Stimulated activated CD8-positive, alpha-beta memory T cell treated with anti-CD3 and anti-CD28 coated beads, Interleukin-12 subunit alpha, Interleukin-12 subunit beta, amount 100 ng/mL, for 24 hours (primary cell): ENCODE measurements around the gene C9orf43.
"Not testable (repeated sequence)": the region's sequence is repeated elsewhere in the genome, so short reads cannot be mapped to it uniquely, and the experiment has no call there.

Experiments used
- DNase-seq: peaks from one replicate; pipeline ENCODE4 v3.0.0-alpha.2; 2020; ENCODE audit errors: extremely low read depth

The C9orf43 gene

GRCh38 chr9:113410207-113410864, at the start of gene C9orf43, which contains the start of gene POLE3:
Gene C9orf43 (plus strand): TSS chr9:113410747. CDS start chr9:113413494, 2,747 bp downstream.
Gene POLE3 (minus strand): TSS chr9:113410675. CDS start chr9:113410293, 382 bp downstream.
- peak; percentile 85 for DNase-seq

- no peak for DNase-seq
Observed at GRCh38 chr9:113361304-113362018, 49.1 kb upstream of the C9orf43 start.

- DNase-seq, result no peak
Observed at GRCh38 chr9:113363336-113363735, 47.2 kb upstream of the C9orf43 start.

- DNase-seq, result no peak
Observed at GRCh38 chr9:113364951-113365350, 45.6 kb upstream of the C9orf43 start.

GRCh38 chr9:113365652-113366051, 44.9 kb upstream of the C9orf43 start:
- not testable (repeated sequence) for DNase-seq

GRCh38 chr9:113368348-113368981, 42.1 kb upstream of the C9orf43 start:
- no peak for DNase-seq

- no peak for DNase-seq
Observed at GRCh38 chr9:113368982-113369854, 41.3 kb upstream of the C9orf43 start.

- no peak for DNase-seq
Observed at GRCh38 chr9:113369855-113370140, 40.7 kb upstream of the C9orf43 start.

- DNase-seq, result no peak
Observed at GRCh38 chr9:113370806-113371325, 39.7 kb upstream of the C9orf43 start.

GRCh38 chr9:113372059-113372458, 38.5 kb upstream of the C9orf43 start:
- no peak for DNase-seq

GRCh38 chr9:113373256-113373655, 37.3 kb upstream of the C9orf43 start:
- no peak for DNase-seq

- DNase-seq, result no peak
Observed at GRCh38 chr9:113373676-113374392, 36.7 kb upstream of the C9orf43 start.

GRCh38 chr9:113375057-113376023, 35.2 kb upstream of the C9orf43 start:
- DNase-seq, result no peak

GRCh38 chr9:113376634-113377567, 33.6 kb upstream of the C9orf43 start, which contains the start of gene HDHD3:
Gene HDHD3 (minus strand): TSS chr9:113376986. CDS start chr9:113374354, 2,632 bp downstream.
- peak; percentile 47 for DNase-seq

- not testable (repeated sequence) for DNase-seq
Observed at GRCh38 chr9:113379094-113379828, 31.3 kb upstream of the C9orf43 start.

GRCh38 chr9:113379829-113380210, 30.7 kb upstream of the C9orf43 start:
- not testable (repeated sequence) for DNase-seq

GRCh38 chr9:113380869-113381378, 29.6 kb upstream of the C9orf43 start:
- no peak for DNase-seq

- not testable (repeated sequence) for DNase-seq
Observed at GRCh38 chr9:113381441-113381840, 29.1 kb upstream of the C9orf43 start.
